Epithelial cell of proximal tubule (primary cell): ENCODE results near the gene IFT20. TPM values are rescaled to one million over a fixed set of nuclear protein-coding genes. Genes with fewer than 3 reads are reported as not detected.

Experiments used
- DNase-seq: peaks from one replicate; pipeline ENCODE4 v3.0.0-alpha.2; 2011; ENCODE audit warnings: low read depth
- H3K4me3 ChIP-seq: 2 replicates; pipeline ENCODE4 v1.5.1; 2011; ENCODE audit warnings: low read depth, mild to moderate bottlenecking, low read length
- total RNA-seq: library from RNA; depleted of rRNA; stranded (reverse); fragments of >200 nt; gene quantifications from 2 replicates; pipeline ENCODE4 v1.2.3, GENCODE V29; 2015
- TF ChIP-seq, protein P1 (sequence below): conservative IDR thresholded peaks from 2 replicates; pipeline ENCODE4 v1.5.1; 2012; ENCODE audit warnings: low read depth, mild to moderate bottlenecking, low read length

The IFT20 gene
- total RNA-seq, 1 donor from 2014 or later = 32.9 TPM

DNA sequence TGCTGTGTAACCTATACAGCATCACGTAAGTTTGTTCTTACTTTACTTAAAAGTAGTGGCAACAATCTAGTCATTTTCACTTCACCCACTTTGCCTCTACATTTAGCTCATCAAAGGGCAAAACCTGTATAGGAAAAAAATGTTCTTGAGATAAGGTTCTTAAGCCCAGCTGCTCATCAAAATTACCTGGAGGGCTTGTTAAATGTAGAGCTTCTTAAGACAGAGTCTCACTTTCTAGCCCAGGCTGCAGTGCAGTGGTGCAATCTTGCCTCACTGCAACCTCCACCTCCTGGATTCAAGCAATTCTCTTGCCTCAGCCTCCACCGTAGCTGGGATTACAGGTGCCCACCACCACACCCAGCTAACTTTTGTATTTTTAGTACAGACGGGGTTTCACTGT is 54.4 kb downstream of the IFT20 start:
- no peak overlapping the region for H3K4me3 ChIP-seq
- TF ChIP-seq, protein P1, sequence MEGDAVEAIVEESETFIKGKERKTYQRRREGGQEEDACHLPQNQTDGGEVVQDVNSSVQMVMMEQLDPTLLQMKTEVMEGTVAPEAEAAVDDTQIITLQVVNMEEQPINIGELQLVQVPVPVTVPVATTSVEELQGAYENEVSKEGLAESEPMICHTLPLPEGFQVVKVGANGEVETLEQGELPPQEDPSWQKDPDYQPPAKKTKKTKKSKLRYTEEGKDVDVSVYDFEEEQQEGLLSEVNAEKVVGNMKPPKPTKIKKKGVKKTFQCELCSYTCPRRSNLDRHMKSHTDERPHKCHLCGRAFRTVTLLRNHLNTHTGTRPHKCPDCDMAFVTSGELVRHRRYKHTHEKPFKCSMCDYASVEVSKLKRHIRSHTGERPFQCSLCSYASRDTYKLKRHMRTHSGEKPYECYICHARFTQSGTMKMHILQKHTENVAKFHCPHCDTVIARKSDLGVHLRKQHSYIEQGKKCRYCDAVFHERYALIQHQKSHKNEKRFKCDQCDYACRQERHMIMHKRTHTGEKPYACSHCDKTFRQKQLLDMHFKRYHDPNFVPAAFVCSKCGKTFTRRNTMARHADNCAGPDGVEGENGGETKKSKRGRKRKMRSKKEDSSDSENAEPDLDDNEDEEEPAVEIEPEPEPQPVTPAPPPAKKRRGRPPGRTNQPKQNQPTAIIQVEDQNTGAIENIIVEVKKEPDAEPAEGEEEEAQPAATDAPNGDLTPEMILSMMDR = no peak
- DNase-seq = no peak

DNA sequence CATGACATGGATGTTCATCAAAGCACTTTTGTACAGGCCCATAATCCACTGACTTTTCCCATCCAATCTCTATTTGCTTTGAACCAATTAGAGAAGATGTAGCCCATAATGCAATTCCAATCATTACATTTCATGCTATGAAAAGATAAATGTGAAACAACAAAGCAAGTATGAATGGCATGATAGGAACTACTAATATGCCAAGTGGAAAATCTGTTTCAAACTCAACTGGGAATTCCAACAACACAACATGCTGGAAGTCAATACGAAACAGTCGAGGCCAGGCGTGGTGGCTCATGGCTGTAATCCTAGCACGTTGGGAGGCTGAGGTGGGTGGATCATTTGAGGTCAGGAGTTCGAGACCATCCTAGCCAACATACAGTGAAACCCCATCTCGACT is 55.9 kb downstream of the IFT20 start:
- no peak overlapping the region for H3K4me3 ChIP-seq
- TF ChIP-seq, protein P1 = no peak
- no peak for DNase-seq

Other genes with a start within 250 kb of the IFT20 start
- gene TMEM97, start 16.3 kb downstream of the IFT20 start, total RNA-seq = 28.5 and 69.8 TPM in 2 replicates
- 69.3 and 72.4 TPM in 2 replicates for gene TNFAIP1, start 289 bp upstream of the IFT20 start, total RNA-seq
- 96.4 and 131 TPM in 2 replicates for gene POLDIP2, start 22.1 kb upstream of the IFT20 start, total RNA-seq
- gene SEBOX, start 29.7 kb upstream of the IFT20 start, total RNA-seq = not detected in 2 replicates
- not detected in 2 replicates for gene VTN, start 34.8 kb upstream of the IFT20 start, total RNA-seq
- 0.80 and 0.81 TPM in 2 replicates for gene SARM1, start 36.2 kb upstream of the IFT20 start, total RNA-seq
- 2.8 and 4.7 TPM in 2 replicates for gene SLC46A1, start 70.7 kb upstream of the IFT20 start, total RNA-seq
- gene SLC13A2, start 138.2 kb upstream of the IFT20 start, total RNA-seq = not detected in 2 replicates
- gene FOXN1, start 170.9 kb upstream of the IFT20 start, total RNA-seq = not detected in 2 replicates
- gene UNC119, start 217.2 kb upstream of the IFT20 start, total RNA-seq = 28.7 and 29.2 TPM in 2 replicates
- 47.2 and 55.6 TPM in 2 replicates for gene PIGS, start 236.1 kb upstream of the IFT20 start, total RNA-seq
- gene ALDOC, start 241.4 kb upstream of the IFT20 start, total RNA-seq = 25.4 and 100.0 TPM in 2 replicates